Smooth muscle cell (in vitro differentiated cells): Measurements from ENCODE around the gene EXPH5. TPM values are rescaled to one million over a fixed set of nuclear protein-coding genes. Genes with fewer than 3 reads are reported as not detected.

Source experiments
- DNase-seq: peaks from one replicate; lab custom pipeline; 2025; ENCODE audit not compliant: unreplicated experiment; lab: John Stamatoyannopoulos, UW
- H2AFZ ChIP-seq: fragments of 200-600 bp; sonication (generic); 2 replicates; pipeline ENCODE4 v1.6.0; 2016; ENCODE audit warnings: antibody characterized with exemption, low read depth, mild to moderate bottlenecking
- H3F3A ChIP-seq: fragments of 200-600 bp; sonication (generic); 2 replicates; pipeline ENCODE4 v1.6.0; 2017; ENCODE audit warnings: antibody characterized with exemption, low read depth
- H3K27ac ChIP-seq: fragments of 200-600 bp; sonication (generic); 2 replicates; pipeline ENCODE4 v1.5.1; 2016; ENCODE audit warnings: low read depth, mild to moderate bottlenecking
- H3K27me3 ChIP-seq: fragments of 200-600 bp; sonication (generic); 2 replicates; pipeline ENCODE4 v1.6.1; 2016; ENCODE audit warnings: low read depth, mild to moderate bottlenecking
- H3K36me3 ChIP-seq: fragments of 200-600 bp; sonication (generic); 2 replicates; pipeline ENCODE4 v1.5.1; 2016; ENCODE audit warnings: low read depth
- H3K4me1 ChIP-seq: fragments of 200-600 bp; sonication (generic); 2 replicates; pipeline ENCODE4 v1.5.1; 2016; ENCODE audit warnings: low read depth
- H3K4me2 ChIP-seq: fragments of 200-600 bp; sonication (generic); 2 replicates; pipeline ENCODE4 v1.6.0; 2016; ENCODE audit warnings: mild to moderate bottlenecking
- H3K4me3 ChIP-seq: fragments of 200-600 bp; sonication (generic); 2 replicates; pipeline ENCODE4 v1.5.1; 2016; ENCODE audit warnings: mild to moderate bottlenecking
- H3K79me2 ChIP-seq: fragments of 200-600 bp; sonication (generic); 2 replicates; pipeline ENCODE4 v1.6.0; 2016; ENCODE audit warnings: low read depth, mild to moderate bottlenecking
- H3K9ac ChIP-seq: fragments of 200-600 bp; sonication (generic); 2 replicates; pipeline ENCODE4 v1.6.0; 2016; ENCODE audit warnings: low read depth
- H3K9me3 ChIP-seq: fragments of 200-600 bp; sonication (generic); replicated peaks from 2 replicates; pipeline ENCODE4 v1.5.1; 2016; ENCODE audit warnings: low read depth
- H4K20me1 ChIP-seq: fragments of 200-600 bp; sonication (generic); 2 replicates; pipeline ENCODE4 v1.6.0; 2016; ENCODE audit warnings: low read depth
- WGBS: methylation state at CpG from one replicate; pipeline ENCODE4 v1.1.7; 2016; ENCODE audit warnings: low lambda C conversion rate; 5-methylcytosine and 5-hydroxymethylcytosine counted together
- polyA plus RNA-seq: library from polyadenylated mRNA; unstranded; fragments of >200 nt; fragmentation: Nextera tagmentation; extraction: Ambion mirVana; gene quantifications from 2 replicates; pipeline ENCODE4 v1.2.1, GENCODE V29; 2016
- total RNA-seq: library from RNA; depleted of rRNA; stranded (reverse); fragments of >200 nt; gene quantifications from 2 replicates; pipeline ENCODE4 v1.2.3, GENCODE V29; 2014
- TF ChIP-seq, protein P1 (sequence below): fragments of 200-600 bp; sonication (generic); IDR thresholded peaks from 2 replicates; pipeline ENCODE4 v1.5.1; 2017; ENCODE audit warnings: borderline replicate concordance, mild to moderate bottlenecking, antibody characterized with exemption; ENCODE audit not compliant: insufficient read depth, poor library complexity, severe bottlenecking

Gene EXPH5
- total and polyA plus RNA-seq, 2 experiments from 2014 or later: 0.54 to 6.9 TPM

DNA sequence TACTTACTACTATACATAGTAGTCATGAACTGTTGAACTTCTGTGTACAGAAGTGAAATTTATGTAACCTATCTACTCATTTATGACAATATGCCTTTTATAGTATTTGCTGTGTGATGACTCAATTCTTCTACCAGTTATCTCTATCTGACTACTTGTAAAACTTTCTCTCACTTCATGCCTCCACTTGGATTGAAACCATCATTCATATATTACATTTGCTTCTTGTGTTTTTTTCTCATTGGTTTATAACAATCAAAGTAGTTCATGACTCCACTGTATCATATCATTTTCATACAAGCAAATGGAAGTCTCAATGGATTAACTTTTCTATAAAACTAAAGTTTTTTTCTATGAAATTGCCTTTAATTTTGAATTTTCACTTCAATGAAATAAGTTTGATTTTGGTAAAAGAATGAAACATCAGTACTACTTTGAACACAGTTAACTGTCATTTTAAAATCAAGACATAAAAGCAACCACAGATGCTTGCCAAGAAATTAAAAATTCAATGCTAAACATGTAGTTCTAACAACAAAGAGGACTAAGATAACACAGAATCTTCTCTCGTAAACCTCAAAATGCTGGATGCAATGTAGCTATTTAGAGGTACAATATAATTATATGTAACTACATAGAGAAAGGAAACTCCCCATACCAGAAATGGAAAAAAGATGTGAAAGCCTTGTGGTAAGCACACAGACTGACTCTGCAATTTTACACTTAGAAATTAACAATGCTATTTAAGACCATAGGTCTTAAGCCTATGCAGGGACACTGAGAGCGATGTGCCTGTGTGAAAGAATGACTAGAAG is 27.6 kb upstream of the EXPH5 start:
- Histone ChIP-seq H3K9ac (no peak overlapping the region), H3K9me3 (no peaks in the 10 kb centered on the region), H3K36me3 (no peaks in the 10 kb centered on the region), H3K4me3 (no peak overlapping the region), H2AFZ (peak overlapping the region; percentile 7), H3F3A (no peaks in the 10 kb centered on the region), H3K4me1 (no peaks in the 10 kb centered on the region), H4K20me1 (no peaks in the 10 kb centered on the region), H3K27me3 (no peaks in the 10 kb centered on the region), H3K79me2 (no peaks in the 10 kb centered on the region), H3K27ac (peak overlapping the region; percentile 39), H3K4me2 (peak overlapping the region; percentile 24)
- no peak for DNase-seq
- 64% methylated on average over 2 of the region's 2 CpGs for WGBS
- TF ChIP-seq, protein P1, sequence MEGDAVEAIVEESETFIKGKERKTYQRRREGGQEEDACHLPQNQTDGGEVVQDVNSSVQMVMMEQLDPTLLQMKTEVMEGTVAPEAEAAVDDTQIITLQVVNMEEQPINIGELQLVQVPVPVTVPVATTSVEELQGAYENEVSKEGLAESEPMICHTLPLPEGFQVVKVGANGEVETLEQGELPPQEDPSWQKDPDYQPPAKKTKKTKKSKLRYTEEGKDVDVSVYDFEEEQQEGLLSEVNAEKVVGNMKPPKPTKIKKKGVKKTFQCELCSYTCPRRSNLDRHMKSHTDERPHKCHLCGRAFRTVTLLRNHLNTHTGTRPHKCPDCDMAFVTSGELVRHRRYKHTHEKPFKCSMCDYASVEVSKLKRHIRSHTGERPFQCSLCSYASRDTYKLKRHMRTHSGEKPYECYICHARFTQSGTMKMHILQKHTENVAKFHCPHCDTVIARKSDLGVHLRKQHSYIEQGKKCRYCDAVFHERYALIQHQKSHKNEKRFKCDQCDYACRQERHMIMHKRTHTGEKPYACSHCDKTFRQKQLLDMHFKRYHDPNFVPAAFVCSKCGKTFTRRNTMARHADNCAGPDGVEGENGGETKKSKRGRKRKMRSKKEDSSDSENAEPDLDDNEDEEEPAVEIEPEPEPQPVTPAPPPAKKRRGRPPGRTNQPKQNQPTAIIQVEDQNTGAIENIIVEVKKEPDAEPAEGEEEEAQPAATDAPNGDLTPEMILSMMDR: no peak

DNA sequence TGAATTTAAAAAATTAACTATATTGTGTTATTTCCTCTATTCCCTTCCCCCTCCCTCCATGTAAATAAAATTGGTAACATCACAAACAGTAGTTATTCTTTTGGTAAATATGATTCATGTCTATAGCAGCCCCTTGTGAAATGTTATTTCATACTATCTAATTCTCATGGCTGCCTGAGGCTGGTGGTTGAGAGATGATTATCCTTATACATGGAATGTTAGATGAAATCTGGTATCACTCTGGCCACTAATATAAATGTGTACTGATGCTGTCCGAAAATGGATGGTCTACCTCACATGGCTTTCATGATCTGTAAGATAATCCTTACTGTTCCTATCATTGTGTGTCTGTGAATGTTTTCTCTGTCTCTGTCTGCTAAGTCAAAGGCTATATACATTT is 25.0 kb upstream of the EXPH5 start:
- no peaks in the 10 kb centered on the region for H4K20me1 ChIP-seq
- no peak overlapping the region for H2AFZ ChIP-seq
- H3K79me2 ChIP-seq: no peaks in the 10 kb centered on the region
- TF ChIP-seq, protein P1: no peak
- peak overlapping the region; percentile 98 for H3K27ac ChIP-seq
- H3K4me2 ChIP-seq: no peak overlapping the region
- H3K9me3 ChIP-seq: no peaks in the 10 kb centered on the region
- no peaks in the 10 kb centered on the region for H3K36me3 ChIP-seq
- no peaks in the 10 kb centered on the region for H3K4me1 ChIP-seq
- H3K27me3 ChIP-seq: no peaks in the 10 kb centered on the region
- 93% methylated on average over 1 of the region's 1 CpG for WGBS
- H3K4me3 ChIP-seq: no peak overlapping the region
- no peak for DNase-seq
- H3K9ac ChIP-seq: peak overlapping the region; percentile 88
- H3F3A ChIP-seq: no peaks in the 10 kb centered on the region

DNA sequence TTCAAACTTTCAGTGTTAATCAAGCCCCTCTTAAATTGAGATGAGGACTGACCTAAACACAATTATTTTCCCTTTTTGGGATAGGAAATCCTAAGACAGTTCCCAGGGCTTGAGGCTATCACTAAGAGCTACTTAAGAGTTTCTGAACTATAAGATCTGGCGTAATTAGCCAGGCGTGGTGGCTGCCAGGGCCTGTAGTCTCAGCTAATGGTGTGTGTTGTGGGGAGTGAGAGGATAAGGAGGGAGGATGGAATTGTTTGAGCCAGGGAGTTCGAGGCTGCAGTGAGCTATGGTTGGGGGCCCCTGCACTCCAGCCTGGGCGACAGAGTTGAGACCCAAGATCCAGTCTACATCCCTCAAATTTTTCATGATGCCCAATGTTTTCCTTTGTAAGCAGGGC is 23.5 kb upstream of the EXPH5 start:
- Histone ChIP-seq H2AFZ (no peak overlapping the region), H3K4me2 (no peak overlapping the region), H3F3A (no peaks in the 10 kb centered on the region), H4K20me1 (no peaks in the 10 kb centered on the region), H3K79me2 (no peaks in the 10 kb centered on the region), H3K9ac (peak overlapping the region; percentile 88), H3K27me3 (no peaks in the 10 kb centered on the region), H3K4me3 (no peak overlapping the region), H3K9me3 (no peaks in the 10 kb centered on the region), H3K4me1 (no peaks in the 10 kb centered on the region), H3K27ac (peak overlapping the region; percentile 98), H3K36me3 (no peaks in the 10 kb centered on the region)
- TF ChIP-seq, protein P1: no peak
- WGBS: 60% methylated on average over 4 of the region's 4 CpGs
- no peak for DNase-seq

DNA sequence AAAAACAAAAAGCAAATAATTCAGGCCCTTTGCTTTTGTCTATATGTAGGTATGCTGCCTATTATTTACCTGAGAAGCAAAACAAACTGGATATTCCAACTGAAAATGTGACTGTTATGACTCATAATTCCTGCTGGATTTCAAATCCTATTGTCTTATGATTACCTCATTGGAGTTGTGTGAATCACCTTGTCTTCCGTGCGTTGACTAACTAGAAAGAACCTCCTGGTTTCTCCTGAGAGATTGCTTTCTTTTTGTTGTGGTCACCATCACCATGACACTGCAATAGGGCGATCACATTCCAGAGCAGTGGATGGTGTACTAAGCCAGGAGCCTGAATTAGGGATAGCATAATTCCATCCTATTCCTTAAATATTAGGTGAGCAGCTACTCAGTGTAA is 23.0 kb upstream of the EXPH5 start:
- Histone ChIP-seq H3K79me2 (no peaks in the 10 kb centered on the region), H3K4me1 (no peaks in the 10 kb centered on the region), H3K4me3 (no peak overlapping the region), H3K9ac (peak overlapping the region; percentile 88), H3K36me3 (no peaks in the 10 kb centered on the region), H3K27ac (peak overlapping the region; percentile 98), H3K4me2 (no peak overlapping the region), H3K9me3 (no peaks in the 10 kb centered on the region), H3K27me3 (no peaks in the 10 kb centered on the region), H3F3A (no peaks in the 10 kb centered on the region), H4K20me1 (no peaks in the 10 kb centered on the region), H2AFZ (no peak overlapping the region)
- no peak for DNase-seq
- WGBS: 67% methylated on average over 3 of the region's 3 CpGs
- TF ChIP-seq, protein P1: no peak
